HG03342 (cell line): ENCODE measurements around the gene PUSL1.

ENCODE experiments used
- ATAC-seq: cut with Tn5 transposase; IDR thresholded peaks from one replicate; pipeline ENCODE4 v1.9.1; 2021; ENCODE audit warnings: mild to moderate bottlenecking, moderate library complexity; ENCODE audit not compliant: unreplicated experiment

The PUSL1 gene

GRCh38 chr1:1279028-1279427, 29.4 kb upstream of the PUSL1 start:
- ATAC-seq, result no peak

GRCh38 chr1:1280782-1281481, 27.5 kb upstream of the PUSL1 start:
- no peak for ATAC-seq

GRCh38 chr1:1281533-1282321, 26.7 kb upstream of the PUSL1 start:
- ATAC-seq, result no peak

GRCh38 chr1:1282998-1283397, 25.4 kb upstream of the PUSL1 start:
- ATAC-seq, result no peak

- ATAC-seq, result no peak
Observed at GRCh38 chr1:1283821-1284220, 24.6 kb upstream of the PUSL1 start.

GRCh38 chr1:1284221-1285101, 23.9 kb upstream of the PUSL1 start:
- no peak for ATAC-seq

DNA sequence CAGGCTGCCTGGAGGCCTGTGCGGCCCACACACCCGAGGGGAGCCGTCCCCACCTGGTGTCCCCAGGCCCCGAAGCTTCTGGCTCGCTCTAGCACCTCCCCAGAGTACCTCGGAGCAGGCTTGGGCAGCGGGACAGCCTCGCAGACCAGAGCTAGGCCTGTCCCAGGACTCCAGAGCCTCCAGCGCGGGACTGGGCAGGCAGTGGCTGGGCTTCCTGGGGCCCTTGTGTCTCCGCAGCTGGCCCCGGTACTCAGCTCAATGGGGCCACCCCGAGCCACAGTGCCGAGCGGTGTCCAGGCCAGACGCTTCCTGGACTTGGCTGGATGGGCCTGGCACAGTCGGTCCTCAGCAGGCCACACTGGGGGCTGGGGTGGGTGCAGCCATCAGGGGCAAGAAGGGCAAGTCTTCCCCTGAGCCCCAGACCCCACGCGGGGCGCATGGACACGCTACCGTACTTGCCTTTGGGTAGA, 23.3 kb upstream of the PUSL1 start:
- ATAC-seq, result no peak

DNA sequence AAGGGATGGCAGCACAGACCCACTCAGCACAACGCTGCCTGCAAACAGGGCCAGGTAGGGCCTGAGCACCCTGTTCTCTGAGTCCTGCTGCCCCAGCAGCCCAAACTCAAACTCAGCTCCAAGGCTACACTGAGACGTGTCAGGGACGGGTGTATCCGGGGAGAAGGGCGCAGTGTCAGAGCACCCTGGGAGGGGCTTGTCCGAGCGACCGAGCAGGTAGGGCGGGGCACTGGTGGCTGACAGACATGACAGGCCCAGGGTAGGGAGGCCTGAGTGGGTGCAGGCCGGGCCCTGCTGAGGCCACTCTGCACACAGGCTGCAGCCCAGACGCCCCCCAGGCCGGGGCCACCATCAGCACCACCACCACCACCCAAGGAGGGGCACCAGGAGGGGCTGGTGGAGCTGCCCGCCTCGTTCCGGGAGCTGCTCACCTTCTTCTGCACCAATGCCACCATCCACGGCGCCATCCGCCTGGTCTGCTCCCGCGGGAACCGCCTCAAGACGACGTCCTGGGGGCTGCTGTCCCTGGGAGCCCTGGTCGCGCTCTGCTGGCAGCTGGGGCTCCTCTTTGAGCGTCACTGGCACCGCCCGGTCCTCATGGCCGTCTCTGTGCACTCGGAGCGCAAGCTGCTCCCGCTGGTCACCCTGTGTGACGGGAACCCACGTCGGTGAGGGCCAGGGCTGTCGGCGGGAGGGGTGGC, 22.6 kb upstream of the PUSL1 start:
- ATAC-seq, result no peak

DNA sequence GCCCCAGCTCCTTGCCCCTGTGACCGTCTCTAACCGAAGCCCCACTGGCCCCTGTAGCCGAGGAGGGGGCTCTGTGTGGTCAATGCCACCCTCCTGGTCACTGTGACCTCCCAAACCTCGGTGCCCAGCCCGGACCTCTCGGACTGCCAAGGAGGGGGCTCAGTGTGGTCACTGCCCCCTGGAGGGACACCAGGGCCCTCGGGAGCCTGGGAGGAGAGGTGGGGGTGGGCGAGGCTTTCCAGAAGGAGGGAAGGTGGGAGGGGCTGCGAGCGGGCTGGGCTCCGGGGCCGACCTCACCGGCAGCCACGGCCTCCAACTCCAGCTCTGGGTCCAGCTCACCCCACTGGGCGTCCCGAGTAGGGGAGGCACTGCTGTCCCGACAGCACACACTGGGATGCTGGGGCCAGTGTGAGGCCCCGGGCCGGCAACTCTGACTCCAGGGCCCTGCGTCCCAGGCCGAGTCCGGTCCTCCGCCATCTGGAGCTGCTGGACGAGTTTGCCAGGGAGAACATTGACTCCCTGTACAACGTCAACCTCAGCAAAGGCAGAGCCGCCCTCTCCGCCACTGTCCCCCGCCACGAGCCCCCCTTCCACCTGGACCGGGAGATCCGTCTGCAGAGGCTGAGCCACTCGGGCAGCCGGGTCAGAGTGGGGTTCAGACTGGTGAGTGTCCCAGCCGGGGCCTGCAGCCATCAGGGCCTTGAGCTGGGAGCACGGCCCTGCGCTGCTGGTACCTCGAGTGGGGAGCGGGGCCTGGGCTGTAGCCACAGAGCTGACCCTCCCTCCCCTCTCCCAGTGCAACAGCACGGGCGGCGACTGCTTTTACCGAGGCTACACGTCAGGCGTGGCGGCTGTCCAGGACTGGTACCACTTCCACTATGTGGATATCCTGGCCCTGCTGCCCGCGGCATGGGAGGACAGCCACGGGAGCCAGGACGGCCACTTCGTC, 21.8 kb upstream of the PUSL1 start:
- ATAC-seq, result no peak

- ATAC-seq, result no peak
Observed at GRCh38 chr1:1287288-1288110, 20.9 kb upstream of the PUSL1 start.

DNA sequence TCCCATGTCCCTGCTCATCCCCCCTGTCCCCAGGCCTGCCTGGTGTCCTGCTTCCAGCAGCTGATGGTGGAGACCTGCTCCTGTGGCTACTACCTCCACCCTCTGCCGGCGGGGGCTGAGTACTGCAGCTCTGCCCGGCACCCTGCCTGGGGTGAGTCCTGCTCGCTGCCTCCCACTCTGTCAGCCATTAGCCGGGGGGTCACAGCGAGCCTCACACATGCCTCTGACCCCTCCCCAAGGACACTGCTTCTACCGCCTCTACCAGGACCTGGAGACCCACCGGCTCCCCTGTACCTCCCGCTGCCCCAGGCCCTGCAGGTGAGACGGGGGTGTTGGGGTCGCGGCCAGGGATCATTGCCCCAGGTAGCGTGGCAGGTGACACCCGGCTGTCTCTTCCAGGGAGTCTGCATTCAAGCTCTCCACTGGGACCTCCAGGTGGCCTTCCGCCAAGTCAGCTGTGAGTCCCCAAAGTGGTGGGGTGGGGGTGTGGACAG, 18.1 kb upstream of the PUSL1 start:
- no peak for ATAC-seq

DNA sequence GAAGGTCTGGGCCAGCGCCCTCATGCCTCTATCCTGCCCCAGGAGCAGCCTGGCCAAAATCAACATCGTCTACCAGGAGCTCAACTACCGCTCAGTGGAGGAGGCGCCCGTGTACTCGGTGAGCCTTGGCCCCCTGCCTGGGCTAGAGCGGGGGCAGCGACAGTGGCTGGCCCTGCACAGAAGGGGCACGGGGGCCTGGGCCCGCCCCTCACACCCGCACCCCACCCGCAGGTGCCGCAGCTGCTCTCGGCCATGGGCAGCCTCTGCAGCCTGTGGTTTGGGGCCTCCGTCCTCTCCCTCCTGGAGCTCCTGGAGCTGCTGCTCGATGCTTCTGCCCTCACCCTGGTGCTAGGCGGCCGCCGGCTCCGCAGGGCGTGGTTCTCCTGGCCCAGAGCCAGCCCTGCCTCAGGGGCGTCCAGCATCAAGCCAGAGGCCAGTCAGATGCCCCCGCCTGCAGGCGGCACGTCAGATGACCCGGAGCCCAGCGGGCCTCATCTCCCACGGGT, 17.3 kb upstream of the PUSL1 start:
- ATAC-seq, result no peak

- no peak for ATAC-seq
Observed at GRCh38 chr1:1291548-1292441, 16.6 kb upstream of the PUSL1 start.

DNA sequence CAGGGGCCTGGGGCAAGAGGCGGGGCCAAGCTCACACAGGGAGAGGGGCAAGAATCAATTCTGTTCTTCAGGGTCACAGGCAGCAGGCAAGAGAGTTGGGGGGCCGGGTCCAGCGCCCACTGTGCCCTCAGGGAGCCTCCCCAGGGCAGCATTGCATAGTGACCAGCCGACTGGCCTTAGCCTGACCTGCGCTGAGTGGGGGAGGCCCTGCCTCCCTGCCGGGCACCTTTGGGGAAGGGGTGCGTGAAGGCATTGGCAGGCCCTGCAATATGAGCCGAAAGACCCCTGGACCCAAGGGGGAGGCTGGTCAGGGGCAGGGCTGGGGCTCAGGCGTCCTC, 16.0 kb upstream of the PUSL1 start:
- no peak for ATAC-seq

- no peak for ATAC-seq
Observed at GRCh38 chr1:1292851-1293250, 15.5 kb upstream of the PUSL1 start.

GRCh38 chr1:1293263-1294249, 14.8 kb upstream of the PUSL1 start:
- ATAC-seq, result no peak
